Measurements from ENCODE around the gene BCLAF1.

DNA sequence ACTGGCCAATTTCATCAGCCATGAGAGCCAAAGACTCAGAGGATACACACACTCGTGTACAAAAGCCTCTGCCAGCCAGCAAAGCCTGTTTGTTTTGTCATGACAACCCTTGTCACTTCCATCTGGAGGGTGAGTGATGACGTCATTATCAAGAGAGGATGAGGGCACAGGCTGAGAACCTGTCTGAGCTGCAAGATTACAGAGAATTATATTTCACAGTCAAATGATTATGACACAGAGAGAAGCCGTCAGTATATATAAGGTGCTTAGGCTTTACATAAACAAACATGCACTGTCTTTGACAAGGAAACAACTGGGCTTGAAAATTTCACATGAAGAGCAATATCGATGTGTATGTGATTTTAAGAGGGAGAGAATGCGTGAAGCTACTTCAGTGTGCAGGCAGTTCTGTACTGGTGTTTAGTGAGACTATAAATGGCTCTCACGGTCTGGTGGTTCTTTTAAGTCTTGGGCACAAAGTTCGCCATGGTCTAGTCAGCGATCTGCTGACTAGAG lies 36.5 kb upstream of the BCLAF1 start:
- TF ChIP-seq, protein P1, sequence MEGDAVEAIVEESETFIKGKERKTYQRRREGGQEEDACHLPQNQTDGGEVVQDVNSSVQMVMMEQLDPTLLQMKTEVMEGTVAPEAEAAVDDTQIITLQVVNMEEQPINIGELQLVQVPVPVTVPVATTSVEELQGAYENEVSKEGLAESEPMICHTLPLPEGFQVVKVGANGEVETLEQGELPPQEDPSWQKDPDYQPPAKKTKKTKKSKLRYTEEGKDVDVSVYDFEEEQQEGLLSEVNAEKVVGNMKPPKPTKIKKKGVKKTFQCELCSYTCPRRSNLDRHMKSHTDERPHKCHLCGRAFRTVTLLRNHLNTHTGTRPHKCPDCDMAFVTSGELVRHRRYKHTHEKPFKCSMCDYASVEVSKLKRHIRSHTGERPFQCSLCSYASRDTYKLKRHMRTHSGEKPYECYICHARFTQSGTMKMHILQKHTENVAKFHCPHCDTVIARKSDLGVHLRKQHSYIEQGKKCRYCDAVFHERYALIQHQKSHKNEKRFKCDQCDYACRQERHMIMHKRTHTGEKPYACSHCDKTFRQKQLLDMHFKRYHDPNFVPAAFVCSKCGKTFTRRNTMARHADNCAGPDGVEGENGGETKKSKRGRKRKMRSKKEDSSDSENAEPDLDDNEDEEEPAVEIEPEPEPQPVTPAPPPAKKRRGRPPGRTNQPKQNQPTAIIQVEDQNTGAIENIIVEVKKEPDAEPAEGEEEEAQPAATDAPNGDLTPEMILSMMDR (IDR thresholded peaks at IDR 0.05; ENCODE audit: low read length) = no peak
- no peak for TF ChIP-seq EZH2 (optimal IDR thresholded peaks at IDR 0.05; ENCODE audit: low read depth, low read length)

Measured in MM.1S (cell line).